ENCODE results near the gene ABCB10.

DNA sequence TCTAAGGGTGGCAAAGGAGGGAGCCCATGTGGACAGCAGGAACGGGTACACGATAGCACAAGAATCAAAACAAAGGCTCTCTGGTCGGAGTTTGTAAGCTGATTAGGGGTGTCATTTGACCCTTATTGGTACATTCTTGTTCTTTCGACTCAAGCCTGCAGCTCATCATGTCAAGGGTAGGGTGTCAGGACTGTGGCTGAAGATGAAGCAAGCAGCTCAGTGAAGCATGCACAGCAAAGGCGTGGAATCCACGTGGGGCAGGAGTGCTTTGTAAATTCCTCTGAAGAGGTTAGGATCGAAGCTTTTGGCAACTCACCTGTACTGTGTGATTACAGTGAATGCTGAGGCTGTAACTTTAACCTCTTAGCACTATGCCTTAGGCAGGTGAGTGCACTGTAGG, 4.7 kb upstream of the ABCB10 start:
- TF ChIP-seq, protein P1, sequence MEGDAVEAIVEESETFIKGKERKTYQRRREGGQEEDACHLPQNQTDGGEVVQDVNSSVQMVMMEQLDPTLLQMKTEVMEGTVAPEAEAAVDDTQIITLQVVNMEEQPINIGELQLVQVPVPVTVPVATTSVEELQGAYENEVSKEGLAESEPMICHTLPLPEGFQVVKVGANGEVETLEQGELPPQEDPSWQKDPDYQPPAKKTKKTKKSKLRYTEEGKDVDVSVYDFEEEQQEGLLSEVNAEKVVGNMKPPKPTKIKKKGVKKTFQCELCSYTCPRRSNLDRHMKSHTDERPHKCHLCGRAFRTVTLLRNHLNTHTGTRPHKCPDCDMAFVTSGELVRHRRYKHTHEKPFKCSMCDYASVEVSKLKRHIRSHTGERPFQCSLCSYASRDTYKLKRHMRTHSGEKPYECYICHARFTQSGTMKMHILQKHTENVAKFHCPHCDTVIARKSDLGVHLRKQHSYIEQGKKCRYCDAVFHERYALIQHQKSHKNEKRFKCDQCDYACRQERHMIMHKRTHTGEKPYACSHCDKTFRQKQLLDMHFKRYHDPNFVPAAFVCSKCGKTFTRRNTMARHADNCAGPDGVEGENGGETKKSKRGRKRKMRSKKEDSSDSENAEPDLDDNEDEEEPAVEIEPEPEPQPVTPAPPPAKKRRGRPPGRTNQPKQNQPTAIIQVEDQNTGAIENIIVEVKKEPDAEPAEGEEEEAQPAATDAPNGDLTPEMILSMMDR (IDR thresholded peaks at IDR 0.05) = no peak
- no peak for TF ChIP-seq POLR2A (IDR thresholded peaks at IDR 0.05)
